ENCODE results near the gene ANKRD2. TPM values are rescaled to one million over a fixed set of nuclear protein-coding genes. Genes with fewer than 3 reads are reported as not detected.

The ANKRD2 gene
- total and polyA plus RNA-seq, 2 donors (not counting 3 experiments of a cell fraction or from before 2014, with no cell fraction given) = 1.6 to 1.8 TPM

DNA sequence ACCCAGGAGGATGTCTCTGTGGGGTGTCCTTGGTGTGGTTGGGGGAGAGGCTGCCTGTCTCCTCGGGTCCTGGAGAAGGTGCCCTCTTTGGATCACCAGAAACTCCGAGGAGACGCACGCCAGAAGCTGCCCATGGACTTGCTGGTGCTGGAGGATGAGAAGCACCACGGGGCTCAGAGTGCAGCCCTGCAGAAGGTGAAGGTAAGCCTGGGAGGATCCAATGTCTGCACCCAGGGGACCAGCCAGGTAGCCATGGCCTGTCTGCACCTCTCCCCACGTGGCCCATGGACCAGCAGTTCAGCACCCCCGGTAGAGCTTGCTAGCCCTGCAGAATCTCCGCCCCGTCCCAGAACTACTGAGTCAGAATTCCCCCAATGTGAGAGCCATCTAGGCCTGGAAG, 5.1 kb downstream of the ANKRD2 start:
- ChIA-PET POLR2A (no interaction called here), CTCF (interaction anchor here (1.0 to 8.2 kb wide), 3 partner anchors 9 to 36 kb away, joined by 3 to 304 read pairs (median 16); no protein-coding TSS in a partner anchor)
- DNase-seq (ENCODE audit: low read depth, low spot score) (no peak), FAIRE-seq (no peak)
- Histone ChIP-seq H3K4me1 (ENCODE audit: control insufficient read depth, extremely low read depth, insufficient read depth, low read length) (peaks cover 14% of the 10 kb centered on the region), H3K27me3 (ENCODE audit: control insufficient read depth in 2 of 2, insufficient read depth in 2 of 2, low read length in 2 of 2) (no peaks in the 10 kb centered on the region), H3K4me2 (ENCODE audit: insufficient read depth, low read length) (no peak overlapping the region), H3K27ac (ENCODE audit: insufficient read depth, low read depth, low read length) (no peak overlapping the region), H3K9me3 (replicated peaks; ENCODE audit: control insufficient read depth, insufficient read depth, low read length) (no peaks in the 10 kb centered on the region), H3K36me3 (ENCODE audit: control insufficient read depth in 2 of 2, extremely low read depth in 1 of 2, insufficient read depth in 2 of 2, low read length in 2 of 2) (no peaks in the 10 kb centered on the region), H3K79me2 (ENCODE audit: control insufficient read depth, insufficient read depth, low read length) (no peaks in the 10 kb centered on the region), H3K9ac (replicated peaks; ENCODE audit: extremely low read depth, insufficient read depth, low read length) (no peak overlapping the region), H3K4me3 (replicated peaks in 1 of 3; ENCODE audit: insufficient read depth in 1 of 3, low read depth in 1 of 3, low read length in 3 of 3) (no peak overlapping the region), H3K9me1 (replicated peaks; ENCODE audit: control insufficient read depth, extremely low read depth, insufficient read depth, low read length) (no peaks in the 10 kb centered on the region), H4K20me1 (replicated peaks; ENCODE audit: control insufficient read depth, extremely low read depth, insufficient read depth, low read length) (no peaks in the 10 kb centered on the region), H2AFZ (ENCODE audit: low read depth, low read length) (no peak overlapping the region)
- dilution Hi-C loops (cut with MboI; ENCODE audit: extremely low pct_ligation_motif_present, low sequenced_read_pairs) (no loop called here), intact Hi-C loops (cut with micrococcal nuclease) (no loop called here)
- BruUV-seq (replicated peaks) = no TSS peak
- TF ChIP-seq, protein P1, sequence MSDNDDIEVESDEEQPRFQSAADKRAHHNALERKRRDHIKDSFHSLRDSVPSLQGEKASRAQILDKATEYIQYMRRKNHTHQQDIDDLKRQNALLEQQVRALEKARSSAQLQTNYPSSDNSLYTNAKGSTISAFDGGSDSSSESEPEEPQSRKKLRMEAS (IDR thresholded peaks at IDR 0.05; ENCODE audit: insufficient read depth, insufficient read length) = no peak
- TF ChIP-seq, protein P2, sequence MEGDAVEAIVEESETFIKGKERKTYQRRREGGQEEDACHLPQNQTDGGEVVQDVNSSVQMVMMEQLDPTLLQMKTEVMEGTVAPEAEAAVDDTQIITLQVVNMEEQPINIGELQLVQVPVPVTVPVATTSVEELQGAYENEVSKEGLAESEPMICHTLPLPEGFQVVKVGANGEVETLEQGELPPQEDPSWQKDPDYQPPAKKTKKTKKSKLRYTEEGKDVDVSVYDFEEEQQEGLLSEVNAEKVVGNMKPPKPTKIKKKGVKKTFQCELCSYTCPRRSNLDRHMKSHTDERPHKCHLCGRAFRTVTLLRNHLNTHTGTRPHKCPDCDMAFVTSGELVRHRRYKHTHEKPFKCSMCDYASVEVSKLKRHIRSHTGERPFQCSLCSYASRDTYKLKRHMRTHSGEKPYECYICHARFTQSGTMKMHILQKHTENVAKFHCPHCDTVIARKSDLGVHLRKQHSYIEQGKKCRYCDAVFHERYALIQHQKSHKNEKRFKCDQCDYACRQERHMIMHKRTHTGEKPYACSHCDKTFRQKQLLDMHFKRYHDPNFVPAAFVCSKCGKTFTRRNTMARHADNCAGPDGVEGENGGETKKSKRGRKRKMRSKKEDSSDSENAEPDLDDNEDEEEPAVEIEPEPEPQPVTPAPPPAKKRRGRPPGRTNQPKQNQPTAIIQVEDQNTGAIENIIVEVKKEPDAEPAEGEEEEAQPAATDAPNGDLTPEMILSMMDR (IDR thresholded peaks at IDR 0.05; ENCODE audit: extremely low read depth in 1 of 2, insufficient read depth in 1 of 2, low read depth in 1 of 2, low read length in 2 of 2) = no peak
- TF ChIP-seq MYC (IDR thresholded peaks at IDR 0.05; ENCODE audit: low read depth, low read length) = no peak
- TF ChIP-seq GATA2 (IDR thresholded peaks at IDR 0.05; ENCODE audit: insufficient read depth, insufficient read length, low read depth, low read length) = no peak
- no peak for TF ChIP-seq JUN (IDR thresholded peaks at IDR 0.05; ENCODE audit: borderline replicate concordance, insufficient read depth, insufficient read length, low read depth)
- TF ChIP-seq POLR2AphosphoS5 (IDR thresholded peaks at IDR 0.05; ENCODE audit: insufficient read depth, low read depth, low read length) = no peak
- no peak for TF ChIP-seq EZH2 (IDR thresholded peaks at IDR 0.05; ENCODE audit: borderline replicate concordance, low read depth, low read length, severe bottlenecking)
- TF ChIP-seq POLR2A (IDR thresholded peaks at IDR 0.05; ENCODE audit: low read depth, low read length) = no peak

Data from endothelial cell of umbilical vein (primary cell).